ENCODE data around the gene TMEM236. TPM values are rescaled to one million over a fixed set of nuclear protein-coding genes. Genes with fewer than 3 reads are reported as not detected.

The TMEM236 gene
- polyA plus RNA-seq, 1 of the 3 experiments (the other 2 are of a cell fraction), result 0.02 TPM

DNA sequence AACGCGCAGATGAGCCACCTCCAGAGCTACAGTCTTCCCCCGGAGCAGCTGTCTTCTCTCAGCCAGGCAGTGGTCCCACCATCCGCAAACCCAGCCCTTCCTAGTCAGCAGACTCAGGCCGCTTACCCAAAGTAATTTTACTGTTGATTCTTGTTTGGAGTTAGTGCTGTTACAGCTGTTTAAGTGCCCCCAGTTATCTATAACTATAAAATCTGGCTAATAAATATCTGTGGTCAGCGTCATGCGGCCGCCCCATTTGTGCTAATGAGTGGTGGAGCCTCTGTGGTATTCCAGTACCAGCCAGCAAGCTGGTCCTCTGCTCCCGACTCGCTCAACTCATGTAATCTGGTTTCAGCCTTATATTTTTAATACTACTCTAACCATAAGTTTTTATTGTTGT, 43.2 kb upstream of the TMEM236 start:
- Histone ChIP-seq H2AFZ (ENCODE audit: low read depth) (no peak overlapping the region), H3K4me3 (ENCODE audit: low read depth in 2 of 2, low read length in 1 of 2) (no peak overlapping the region), H3K27ac (ENCODE audit: low read depth in 2 of 2, low read length in 1 of 2) (no peak overlapping the region), H3K36me3 (replicated peaks in 1 of 2; ENCODE audit: control insufficient read depth in 1 of 2, insufficient read depth in 2 of 2, low read length in 1 of 2) (peaks cover 30 to 63% of the 10 kb centered on the region in 2 experiments), H3F3A (replicated peaks; ENCODE audit: insufficient read depth) (peaks cover 6% of the 10 kb centered on the region), H4K20me1 (ENCODE audit: insufficient read depth) (no peaks in the 10 kb centered on the region), H3K4me2 (no peak overlapping the region), H3K27me3 (ENCODE audit: insufficient read depth) (no peaks in the 10 kb centered on the region), H3K9me3 (no peaks in the 10 kb centered on the region), H3K4me1 (ENCODE audit: control insufficient read depth in 1 of 2, insufficient read depth in 2 of 2, low read depth in 1 of 2, low read length in 1 of 2) (peaks cover 0 to 2% of the 10 kb centered on the region in 2 experiments; a peak in 1 of 4 replicates), H3K79me2 (ENCODE audit: insufficient read depth) (no peaks in the 10 kb centered on the region), H3K9me2 (no peaks in the 10 kb centered on the region), H3K9ac (no peak overlapping the region)
- CTCF ChIA-PET, result no interaction called here
- DNase-seq, result no peak
- 97% methylated on average over 10 of the region's 10 CpGs for WGBS (ENCODE audit: low lambda C conversion rate)
- TF ChIP-seq TAF1 (IDR thresholded peaks at IDR 0.05; ENCODE audit: borderline replicate concordance, low read depth, low read length) (no peak), EZH2phosphoT487 (IDR thresholded peaks at IDR 0.05; ENCODE audit: borderline replicate concordance, low read depth) (no peak), USF1 (IDR thresholded peaks at IDR 0.05; ENCODE audit: borderline replicate concordance, low read depth) (no peak), JUND (IDR thresholded peaks at IDR 0.05) (no peak)
- POLR2A ChIA-PET, result no interaction called here

DNA sequence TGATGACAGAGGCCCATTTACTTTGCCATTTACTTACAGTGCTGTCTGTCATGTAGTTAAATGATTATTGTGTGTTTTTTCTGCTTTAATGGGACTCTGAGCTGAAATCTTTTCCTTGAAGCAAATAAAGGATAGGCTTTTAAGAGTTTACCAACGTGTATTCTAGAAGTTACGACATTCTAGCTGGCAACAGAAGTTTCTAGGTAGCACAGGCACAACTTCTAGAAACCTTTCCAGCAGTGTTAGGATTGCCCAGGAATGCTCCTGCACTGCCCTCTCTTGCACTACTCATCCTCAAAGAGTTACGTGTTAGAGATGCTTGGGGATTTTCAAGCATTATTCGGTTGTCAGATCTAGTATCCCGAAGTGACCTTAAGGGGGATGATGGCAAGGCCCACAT, 42.5 kb upstream of the TMEM236 start:
- POLR2A ChIA-PET, result no interaction called here
- H3K36me3 ChIP-seq (replicated peaks in 1 of 2; ENCODE audit: control insufficient read depth in 1 of 2, insufficient read depth in 2 of 2, low read length in 1 of 2), result peaks cover 36 to 65% of the 10 kb centered on the region in 2 experiments
- CTCF ChIA-PET, result interaction anchor here (1.2 to 1.7 kb wide), 2 partner anchors 29 to 37 kb away, joined by 3 to 4 read pairs; no protein-coding TSS in a partner anchor

More for the DNA sequence above, 42.5 kb upstream of the TMEM236 start:
- 89% methylated on average over 5 of the region's 5 CpGs for WGBS (ENCODE audit: low lambda C conversion rate)
- no peak overlapping the region for H3K4me2 ChIP-seq
- H3K9me3 ChIP-seq, result no peaks in the 10 kb centered on the region
- no peak overlapping the region for H3K27ac ChIP-seq (ENCODE audit: low read depth in 2 of 2, low read length in 1 of 2)
- no peaks in the 10 kb centered on the region for H3K79me2 ChIP-seq (ENCODE audit: insufficient read depth)
- peaks cover 6% of the 10 kb centered on the region for H3F3A ChIP-seq (replicated peaks; ENCODE audit: insufficient read depth)
- no peaks in the 10 kb centered on the region for H3K9me2 ChIP-seq
- no peak overlapping the region for H3K4me3 ChIP-seq (ENCODE audit: low read depth in 2 of 2, low read length in 1 of 2)
- no peaks in the 10 kb centered on the region for H4K20me1 ChIP-seq (ENCODE audit: insufficient read depth)
- no peak overlapping the region for H2AFZ ChIP-seq (ENCODE audit: low read depth)
- peaks cover 0 to 2% of the 10 kb centered on the region in 2 experiments; a peak in 1 of 4 replicates for H3K4me1 ChIP-seq (ENCODE audit: control insufficient read depth in 1 of 2, insufficient read depth in 2 of 2, low read depth in 1 of 2, low read length in 1 of 2)
- H3K27me3 ChIP-seq (ENCODE audit: insufficient read depth), result no peaks in the 10 kb centered on the region
- DNase-seq, result no peak
- TF ChIP-seq NRF1 (IDR thresholded peaks at IDR 0.05; ENCODE audit: low read depth, low read length) (no peak), RAD21 (IDR thresholded peaks at IDR 0.05; ENCODE audit: low read length) (no peak), RXRA (IDR thresholded peaks at IDR 0.05; ENCODE audit: borderline replicate concordance, low read depth) (no peak), TAF1 (IDR thresholded peaks at IDR 0.05; ENCODE audit: borderline replicate concordance, low read depth, low read length) (no peak), SMC3 (IDR thresholded peaks at IDR 0.05; ENCODE audit: low read depth, low read length) (no peak), TEAD4 (IDR thresholded peaks at IDR 0.05; ENCODE audit: borderline replicate concordance, insufficient read depth) (no peak), POLR2AphosphoS5 (IDR thresholded peaks at IDR 0.05; ENCODE audit: low read depth, low read length) (no peak), CHD2 (IDR thresholded peaks at IDR 0.05; ENCODE audit: low read length, partially characterized antibody) (no peak), MEF2A (IDR thresholded peaks at IDR 0.05; ENCODE audit: borderline replicate concordance, low read depth) (no peak), USF1 (IDR thresholded peaks at IDR 0.05; ENCODE audit: borderline replicate concordance, low read depth) (no peak), TCF12 (IDR thresholded peaks at IDR 0.05) (no peak), ZBTB33 (IDR thresholded peaks at IDR 0.05; ENCODE audit: borderline replicate concordance, low read depth) (no peak), YY1 (IDR thresholded peaks at IDR 0.05; ENCODE audit: low read depth) (no peak), GATA2 (CRISPR knock-in tag; IDR thresholded peaks at IDR 0.05) (no peak), EP300 (IDR thresholded peaks at IDR 0.05; ENCODE audit: borderline replicate concordance in 1 of 2, low read depth in 1 of 2, low read length in 1 of 2) (no peak)
- TF ChIP-seq, protein P1, sequence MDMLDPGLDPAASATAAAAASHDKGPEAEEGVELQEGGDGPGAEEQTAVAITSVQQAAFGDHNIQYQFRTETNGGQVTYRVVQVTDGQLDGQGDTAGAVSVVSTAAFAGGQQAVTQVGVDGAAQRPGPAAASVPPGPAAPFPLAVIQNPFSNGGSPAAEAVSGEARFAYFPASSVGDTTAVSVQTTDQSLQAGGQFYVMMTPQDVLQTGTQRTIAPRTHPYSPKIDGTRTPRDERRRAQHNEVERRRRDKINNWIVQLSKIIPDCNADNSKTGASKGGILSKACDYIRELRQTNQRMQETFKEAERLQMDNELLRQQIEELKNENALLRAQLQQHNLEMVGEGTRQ (IDR thresholded peaks at IDR 0.05; ENCODE audit: borderline replicate concordance, low read depth, low read length), result no peak
- no peak overlapping the region for H3K9ac ChIP-seq

Measured in SK-N-SH (cell line).